NCI-H2107 treated with DMSO at 0.1 percent for 48 hours (cell line): Measurements from ENCODE around the gene TSFM.
"Not testable (repeated sequence)": the region's sequence is repeated elsewhere in the genome, so short reads cannot be mapped to it uniquely, and the experiment has no call there.

Experiments
- DNase-seq: peaks from one replicate; lab custom pipeline; 2025; ENCODE audit not compliant: unreplicated experiment; lab: John Stamatoyannopoulos, UW

The TSFM gene

DNA sequence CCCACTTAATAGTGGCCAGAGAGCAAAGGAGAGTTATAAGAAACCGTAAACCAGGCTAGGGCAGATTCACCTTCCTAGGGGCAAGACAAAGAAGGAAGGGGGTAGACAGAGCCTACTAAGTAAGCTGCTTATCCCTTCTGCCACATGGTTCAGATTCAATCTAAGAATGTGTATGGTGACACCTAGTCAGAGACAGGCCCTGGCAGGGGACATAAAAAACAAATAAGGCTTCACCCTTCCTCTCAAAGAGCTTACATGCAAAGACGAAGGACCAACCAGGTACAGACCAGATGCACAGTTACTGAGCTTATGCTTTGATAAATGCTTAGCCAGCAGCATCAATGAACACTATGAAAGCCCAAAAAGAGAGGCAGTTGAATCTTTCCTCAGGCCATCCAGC, 20.1 kb upstream of the TSFM start:
- DNase-seq: no peak

DNA sequence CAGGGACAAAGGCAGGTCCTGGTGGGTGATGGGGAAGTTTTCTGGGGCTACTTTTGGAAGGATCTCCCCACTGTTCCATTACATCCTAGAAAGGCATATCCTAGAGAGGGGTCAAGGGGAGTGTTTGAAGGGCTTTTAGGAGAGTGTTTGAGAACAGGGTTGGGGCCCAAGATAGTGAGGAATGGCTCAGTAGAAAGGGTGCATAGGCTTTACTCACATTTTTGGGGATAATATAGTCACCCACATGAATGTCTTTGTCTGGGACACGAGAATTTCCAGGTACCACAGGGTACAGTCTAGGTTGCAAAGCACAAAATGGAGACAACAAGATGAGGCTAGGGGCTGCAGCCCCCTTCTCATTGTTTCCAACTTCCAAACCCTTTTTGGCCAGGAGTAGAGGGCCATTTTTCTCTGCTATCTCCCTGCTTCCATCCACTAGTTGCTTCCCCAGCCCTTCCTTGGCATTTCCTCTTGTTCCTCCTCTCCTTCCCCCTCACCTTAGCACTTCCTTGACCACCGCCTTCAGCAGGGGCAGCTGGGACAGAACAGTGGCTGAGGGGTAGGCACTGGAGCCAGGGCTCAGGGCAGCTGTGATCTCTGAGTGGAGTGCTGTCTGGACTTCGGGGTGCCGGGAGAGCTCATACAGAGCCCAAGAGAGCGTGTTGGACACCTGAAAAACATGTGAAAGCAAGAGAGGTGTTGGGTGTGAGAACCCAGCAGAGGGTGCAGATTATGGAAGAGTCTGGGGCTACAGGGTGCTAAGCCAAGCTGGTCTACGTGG, 18.5 kb upstream of the TSFM start:
- DNase-seq: no peak

DNA sequence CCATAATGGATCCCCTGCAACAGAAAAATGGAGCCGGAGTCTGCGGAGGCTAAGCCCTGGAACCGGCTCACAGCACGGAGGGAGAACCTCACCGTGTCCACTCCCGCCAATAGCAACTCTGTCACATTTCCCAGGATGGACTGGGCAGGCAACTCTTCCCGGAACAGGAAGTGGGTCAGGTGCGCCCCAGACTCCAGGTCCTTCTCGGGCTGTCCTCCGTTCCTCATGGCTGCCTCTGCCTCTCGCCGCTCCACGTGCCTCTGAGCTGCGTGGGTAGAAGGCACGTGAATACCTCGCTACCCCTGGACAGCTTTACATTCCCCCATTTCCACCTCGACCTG, 18.0 kb upstream of the TSFM start:
- no peak for DNase-seq

DNA sequence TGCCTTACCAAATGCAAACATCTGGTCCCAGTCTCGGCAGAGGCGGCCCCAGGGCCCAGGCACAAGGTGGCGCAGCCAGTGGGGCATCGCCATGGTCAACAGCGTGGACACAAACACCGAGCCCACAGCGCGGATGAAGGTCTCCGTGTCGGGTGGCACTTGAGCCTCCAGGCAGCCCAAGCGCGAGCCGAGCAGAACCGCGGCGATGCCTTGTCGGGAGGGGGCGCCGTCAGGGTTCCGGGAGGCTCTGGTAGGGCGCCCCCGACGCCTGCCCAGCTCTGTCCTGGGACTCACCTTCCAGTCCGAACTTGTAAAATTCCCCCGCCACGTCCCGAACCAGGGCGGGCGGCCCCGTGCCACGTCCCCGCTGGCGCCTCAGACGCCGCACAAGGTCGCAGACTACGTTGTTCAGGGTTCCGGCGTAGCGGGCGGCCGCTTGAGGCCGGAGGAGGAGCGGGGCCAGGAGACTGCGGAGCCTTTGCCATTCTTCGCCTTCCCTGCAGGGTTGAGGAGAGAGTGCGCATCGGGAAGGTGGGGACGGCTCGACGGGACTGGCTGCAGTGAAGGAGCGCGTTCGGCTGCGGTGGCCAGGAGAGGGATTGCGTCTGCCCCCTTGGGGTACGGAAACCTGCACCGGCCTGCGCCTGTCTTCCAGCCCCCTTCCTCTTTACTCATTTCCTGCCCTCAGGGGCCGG, 17.4 kb upstream of the TSFM start:
- DNase-seq: no peak

DNA sequence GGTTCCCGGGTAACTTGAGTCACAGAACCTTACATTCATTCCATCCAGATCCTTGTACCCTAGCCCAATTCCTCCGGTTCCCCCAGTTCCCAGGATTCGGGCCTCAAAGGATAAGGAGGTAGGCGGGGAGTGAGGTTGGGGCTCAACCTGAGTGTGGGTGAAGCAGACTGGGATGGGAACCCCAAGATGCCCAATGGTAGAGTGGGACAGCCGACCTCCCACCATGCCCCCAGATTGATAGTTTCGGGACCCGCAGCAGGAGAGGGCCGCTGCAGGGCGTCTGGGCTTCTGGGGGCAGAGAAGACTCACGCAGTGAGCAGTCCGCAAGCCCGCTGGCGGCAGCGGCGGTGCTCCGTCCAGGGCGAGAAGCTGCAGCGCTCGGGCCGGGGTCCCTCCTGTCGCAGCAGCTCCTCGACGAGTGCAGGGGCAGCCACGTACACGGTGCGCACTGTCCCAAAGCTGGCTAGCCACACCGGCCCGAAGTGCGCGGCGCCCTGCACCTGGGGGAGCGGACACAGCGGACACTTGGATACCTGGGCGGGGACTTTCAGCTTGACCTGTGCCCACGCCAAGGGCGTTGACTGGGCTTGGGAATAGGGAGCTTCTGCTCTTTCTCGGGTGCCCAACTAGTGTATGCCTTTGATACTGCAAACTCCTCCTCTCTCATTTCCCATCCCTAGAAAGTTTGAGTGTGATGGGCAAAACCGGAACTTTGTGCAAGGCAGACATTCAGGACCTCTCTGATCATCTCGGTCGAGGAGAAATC, 16.7 kb upstream of the TSFM start:
- DNase-seq: no peak

DNA sequence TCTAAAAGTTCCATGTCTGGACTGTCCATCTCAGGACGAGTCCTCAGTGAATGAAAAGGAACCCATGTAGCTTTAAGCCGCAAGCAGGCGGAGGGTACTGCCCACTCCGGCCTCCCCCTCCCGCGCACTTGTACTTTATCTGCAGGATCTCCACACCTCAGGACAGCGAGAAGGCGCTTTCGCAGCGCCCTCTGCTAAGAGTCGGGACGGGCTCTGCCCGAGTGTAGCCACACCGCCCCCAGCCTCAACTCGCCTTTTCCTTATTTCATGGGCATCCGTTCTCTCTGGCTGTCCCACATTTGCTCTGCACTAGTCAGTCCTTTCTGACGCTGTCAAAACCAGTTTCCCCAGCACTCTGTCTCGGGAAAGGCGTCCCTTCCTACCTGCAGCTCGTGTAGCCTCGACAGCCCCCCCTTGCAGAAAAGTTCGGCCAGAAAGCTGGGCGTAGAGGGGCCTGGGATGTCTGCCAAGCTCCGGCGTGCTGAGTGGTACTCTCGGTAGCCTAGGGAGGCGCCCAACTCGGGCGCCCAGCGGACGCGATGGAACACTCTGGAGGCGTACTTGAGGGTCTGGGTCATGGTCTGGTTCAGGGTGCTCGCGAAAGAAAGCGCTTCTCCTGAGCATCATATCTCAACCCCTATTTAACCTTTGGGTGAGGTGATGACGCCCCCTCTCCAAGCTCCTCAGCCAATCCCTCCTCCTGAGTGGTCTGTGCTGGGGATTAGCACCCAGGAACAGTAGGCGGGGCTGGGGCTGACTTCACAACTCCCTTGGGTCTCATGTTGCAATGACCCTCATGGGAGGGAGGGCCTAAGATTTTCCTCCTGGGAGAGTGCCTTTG, 15.9 kb upstream of the TSFM start, which contains the start of gene CYP27B1:
Gene CYP27B1 (minus strand): TSS at position 615 of the 841 bp plus-strand sequence. CDS start 37 bp downstream, at position 578.
- peak; percentile 75 for DNase-seq

DNA sequence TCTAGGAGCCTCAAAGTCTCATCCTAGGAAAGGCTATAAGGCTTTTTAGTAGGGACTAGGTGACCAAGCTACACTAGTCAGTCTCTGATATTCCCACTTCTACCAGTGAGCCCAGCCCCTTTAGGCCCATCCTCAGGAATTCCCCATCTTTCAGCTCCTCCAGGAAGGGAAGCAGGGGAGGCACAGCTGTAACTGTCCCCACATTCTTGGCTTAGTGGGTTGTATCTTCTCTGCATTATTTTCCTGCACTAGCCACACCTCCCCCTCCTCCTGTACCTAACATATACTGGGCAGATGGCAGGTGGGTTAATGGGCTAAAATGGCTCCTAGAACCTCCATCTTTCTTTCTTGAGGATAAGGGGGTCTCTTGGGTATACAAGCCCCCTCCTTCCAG, 15.3 kb upstream of the TSFM start:
- no peak for DNase-seq

DNA sequence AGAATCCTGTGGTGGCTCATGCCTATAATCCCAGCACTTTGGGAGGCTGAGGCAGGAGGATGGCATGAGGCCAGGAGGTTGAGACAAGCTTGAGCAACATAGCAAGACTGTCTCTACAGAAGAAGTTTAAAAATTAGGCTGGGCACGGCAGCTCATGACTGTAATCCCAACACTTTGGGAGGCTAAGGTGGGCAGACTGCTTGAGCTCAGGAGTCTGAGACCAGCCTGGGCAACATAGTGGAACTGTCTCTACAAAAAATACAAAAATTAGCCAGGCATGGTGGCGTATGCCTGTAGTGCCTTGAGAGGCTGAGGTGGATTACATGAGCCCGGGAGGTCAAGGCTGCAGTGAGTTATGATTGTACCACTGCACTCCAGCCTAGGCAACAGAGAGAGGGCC, 14.7 kb upstream of the TSFM start:
- no peak for DNase-seq

DNA sequence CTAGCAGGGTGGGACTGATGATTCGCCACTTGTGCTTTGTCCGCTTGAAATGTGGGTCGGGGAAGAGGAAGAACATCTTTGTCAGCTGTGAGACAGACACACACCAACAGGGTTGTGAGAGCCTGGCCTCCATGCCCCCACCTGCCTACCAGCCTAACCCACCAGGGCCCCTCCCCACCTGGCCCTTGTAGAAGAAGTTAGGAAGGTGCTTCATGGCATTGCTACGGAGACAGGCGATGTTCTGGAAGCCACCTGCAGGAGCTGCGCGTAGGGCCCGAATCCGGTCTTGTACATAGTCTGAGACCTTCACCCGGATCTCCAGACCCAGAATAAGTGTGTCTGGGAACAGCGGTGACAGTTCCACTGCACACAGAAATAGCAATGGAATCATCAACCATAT, 13.0 kb upstream of the TSFM start:
- no peak for DNase-seq

DNA sequence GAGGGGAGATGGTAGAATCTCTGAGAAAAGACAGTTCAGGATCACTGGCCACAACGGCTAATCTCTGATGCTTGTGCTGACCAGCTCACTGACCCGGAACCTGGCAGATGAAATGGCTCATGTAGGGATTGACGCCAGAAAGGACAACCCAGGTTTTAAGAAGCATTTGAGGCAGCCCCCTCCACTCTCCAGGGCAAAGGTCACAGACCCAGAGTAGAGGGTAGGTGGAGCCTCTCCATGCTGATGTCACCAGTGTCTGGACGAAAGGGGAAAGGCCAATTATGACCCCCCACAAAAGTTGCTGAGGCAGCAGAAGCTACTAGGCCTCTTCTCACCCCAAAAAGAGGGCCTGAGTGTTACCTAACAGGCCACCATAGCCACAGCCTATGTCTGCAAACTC, 11.9 kb upstream of the TSFM start:
- no peak for DNase-seq

DNA sequence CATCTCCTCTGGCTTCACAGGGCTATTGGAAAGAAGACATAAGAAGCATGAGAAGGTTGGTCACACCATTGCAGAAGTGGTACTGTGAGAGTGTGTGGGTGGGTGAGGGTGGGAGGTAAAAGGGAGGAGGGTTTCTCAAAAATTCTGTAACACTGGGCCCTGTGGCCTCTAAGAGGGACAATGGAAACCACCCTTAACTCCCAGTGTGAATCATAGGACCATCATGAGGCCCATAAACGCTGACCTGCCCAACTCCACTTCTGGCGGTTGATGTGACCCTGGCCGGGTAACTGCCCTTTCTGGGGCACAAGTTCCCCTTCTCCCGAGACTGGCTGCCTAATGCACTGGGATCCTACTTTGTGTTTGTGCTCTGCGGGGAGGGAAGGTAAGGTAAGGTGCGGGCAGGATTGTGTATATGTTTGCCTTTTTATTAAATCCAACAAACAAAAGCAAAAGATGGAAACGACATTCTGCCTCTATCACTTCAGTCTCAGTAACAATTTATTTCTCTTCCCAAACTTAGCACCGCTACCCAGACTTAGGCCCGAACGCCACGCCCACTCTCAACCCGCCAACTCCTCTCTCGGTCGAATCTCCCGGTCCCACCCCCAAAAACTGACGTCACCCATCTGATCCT, 11.2 kb upstream of the TSFM start:
- peak; percentile 91 for DNase-seq

DNA sequence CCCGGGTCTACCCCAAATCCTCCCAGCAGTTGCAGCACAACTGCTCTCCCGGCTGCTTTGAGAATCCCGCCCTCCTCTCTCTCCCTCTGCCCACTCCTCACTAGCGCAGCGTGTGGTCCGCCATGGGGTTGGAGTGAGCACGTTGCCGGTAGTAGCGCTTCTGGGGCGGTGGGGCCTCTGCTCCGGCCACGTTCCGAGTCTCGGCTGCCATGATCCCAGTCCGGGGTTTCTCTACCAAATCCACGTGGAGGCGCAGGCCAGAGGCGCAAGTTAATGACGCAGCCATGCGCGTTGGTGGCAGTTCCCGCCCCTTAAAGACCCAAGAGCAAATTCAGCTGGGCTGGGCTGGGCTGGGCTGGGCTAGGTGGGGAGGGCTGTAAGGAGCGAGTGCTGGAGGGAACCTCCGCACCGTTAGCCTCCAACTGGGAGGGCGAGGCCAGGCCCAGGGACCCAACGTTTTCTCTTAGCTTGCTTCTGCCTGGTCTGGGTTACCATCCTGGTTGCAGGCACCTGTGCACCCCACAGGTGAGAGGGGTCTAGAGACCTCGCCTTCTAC, 10.6 kb upstream of the TSFM start, which contains the start of gene METTL1:
Gene METTL1 (minus strand): TSS at position 233 of the 556 bp plus-strand sequence. CDS start 22 bp downstream, at position 211.
- DNase-seq: peak; percentile 91

DNA sequence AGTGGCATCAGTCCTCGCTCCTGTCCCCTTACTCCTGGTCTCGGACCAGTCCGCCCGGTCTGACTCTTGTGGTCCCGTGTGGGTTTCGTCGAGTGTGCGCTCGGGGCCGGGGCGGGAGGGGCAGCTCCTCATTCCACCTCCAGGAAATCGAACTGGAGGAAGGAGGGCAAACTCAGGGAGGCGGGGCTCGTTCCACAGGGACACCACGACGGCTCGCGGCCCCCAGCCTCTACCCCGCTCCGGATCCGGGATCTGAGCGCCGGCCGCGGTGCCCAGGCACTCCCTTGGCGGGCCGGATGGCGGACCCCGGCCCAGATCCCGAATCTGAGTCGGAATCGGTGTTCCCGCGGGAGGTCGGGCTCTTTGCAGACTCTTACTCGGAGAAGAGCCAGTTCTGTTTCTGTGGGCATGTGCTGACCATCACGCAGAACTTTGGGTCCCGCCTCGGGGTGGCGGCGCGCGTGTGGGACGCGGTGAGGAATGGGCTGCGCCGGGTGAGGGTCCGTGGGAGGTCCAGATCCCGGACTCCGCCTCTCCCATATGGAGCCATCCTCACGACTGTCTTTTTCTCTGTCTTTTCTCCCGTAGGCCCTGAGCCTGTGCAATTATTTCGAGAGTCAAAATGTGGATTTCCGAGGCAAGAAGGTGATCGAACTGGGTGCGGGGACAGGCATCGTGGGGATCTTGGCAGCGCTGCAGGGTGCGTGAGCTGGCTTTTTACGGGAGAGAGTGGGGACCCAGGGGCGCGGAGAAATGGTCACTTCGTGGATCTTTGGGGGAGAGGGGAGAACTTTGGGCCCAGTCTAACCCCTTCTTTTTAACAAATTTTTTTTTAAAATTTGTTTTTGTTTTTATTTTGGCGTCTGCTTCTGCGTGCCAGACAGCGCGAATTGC, 9.9 kb upstream of the TSFM start, which contains the start of gene EEF1AKMT3:
Gene EEF1AKMT3 (plus strand): TSS at position 186 of the 894 bp plus-strand sequence. CDS start 111 bp downstream, at position 297.
- DNase-seq: no peak

DNA sequence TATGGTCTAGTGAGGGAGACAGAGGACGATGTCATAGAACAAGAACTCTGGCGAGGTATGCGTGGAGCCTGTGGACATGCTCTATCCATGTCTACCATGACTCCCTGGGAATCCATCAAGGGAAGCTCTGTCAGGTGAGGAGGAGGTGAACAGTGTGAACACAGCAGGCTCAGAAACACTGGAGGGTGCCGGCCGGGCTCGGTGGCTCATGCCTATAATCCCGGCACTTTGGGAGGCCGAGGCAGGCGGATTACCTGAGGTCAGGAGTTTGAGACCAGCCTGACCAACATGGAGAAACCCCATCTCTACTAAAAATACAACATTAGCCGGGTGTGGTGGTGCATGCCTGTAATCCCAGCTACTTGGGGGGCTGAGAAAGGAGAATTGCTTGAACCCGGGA, 8.0 kb upstream of the TSFM start:
- not testable (repeated sequence) for DNase-seq

DNA sequence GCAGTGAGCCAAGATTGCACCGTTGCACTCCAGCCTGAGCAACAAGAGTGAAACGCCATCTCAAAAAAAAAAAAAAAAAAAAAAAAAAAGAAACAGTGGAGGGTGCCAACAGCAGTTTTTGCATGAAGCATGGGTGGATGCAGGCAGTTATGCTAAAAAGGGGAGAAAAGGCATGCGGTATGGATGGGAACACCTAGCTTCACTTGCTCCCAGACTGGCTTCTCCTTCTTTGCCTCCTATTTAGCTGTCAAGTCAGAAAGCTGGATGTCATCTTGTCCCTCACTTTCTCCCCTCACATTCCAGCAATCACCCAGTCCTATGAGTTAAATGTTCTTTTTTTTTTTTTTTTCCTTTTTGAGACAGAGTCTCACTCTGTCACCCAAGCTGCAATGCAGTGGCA, 7.5 kb upstream of the TSFM start:
- no peak for DNase-seq

DNA sequence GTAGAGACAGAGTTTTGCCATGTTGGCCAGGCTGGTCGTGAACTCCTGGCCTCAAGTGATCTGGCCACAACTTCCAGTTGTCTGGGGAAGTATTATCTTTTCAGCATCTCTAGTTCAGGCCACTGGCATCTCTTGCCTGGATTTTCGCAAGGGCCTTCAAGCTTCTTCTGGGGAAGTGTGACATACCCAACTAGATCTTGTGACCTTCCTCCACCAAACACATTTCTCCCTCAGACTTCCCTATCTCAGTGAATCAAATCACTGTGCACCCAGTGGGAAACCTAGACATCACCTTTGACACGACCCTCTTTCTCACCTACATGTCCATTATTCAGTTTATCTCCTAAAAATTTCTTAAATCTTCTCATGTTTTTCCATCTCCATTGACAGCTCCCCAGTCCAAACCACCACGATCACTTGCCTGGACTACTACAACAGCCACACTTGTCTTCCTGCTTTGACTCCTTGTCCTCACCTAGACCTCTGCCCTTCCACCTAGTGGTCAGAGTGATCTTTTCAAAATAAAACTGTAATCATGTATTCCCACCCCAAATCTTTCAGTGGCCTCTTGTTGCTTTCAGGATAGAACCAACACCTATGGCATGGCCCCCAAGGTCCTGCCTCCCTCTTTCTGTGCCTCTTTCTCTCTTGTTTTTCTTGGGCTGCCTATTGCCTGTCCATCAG, 6.9 kb upstream of the TSFM start:
- DNase-seq: no peak

DNA sequence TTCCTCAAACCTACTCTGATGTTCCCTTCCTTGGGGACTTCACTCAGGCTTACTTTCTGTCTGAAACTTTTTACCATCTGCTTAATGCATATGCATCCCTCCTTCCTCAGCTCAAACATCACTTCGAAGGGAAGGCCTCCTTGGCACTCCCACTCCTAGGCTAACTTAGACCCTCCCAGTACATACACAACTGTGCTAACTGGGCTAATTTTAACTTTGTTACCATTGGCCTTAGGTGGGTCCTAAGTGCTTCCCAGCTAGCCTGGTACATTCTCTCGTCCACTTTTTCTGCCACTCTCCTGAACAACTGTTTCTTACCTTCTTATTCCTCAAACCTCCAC, 6.4 kb upstream of the TSFM start:
- DNase-seq: no peak

DNA sequence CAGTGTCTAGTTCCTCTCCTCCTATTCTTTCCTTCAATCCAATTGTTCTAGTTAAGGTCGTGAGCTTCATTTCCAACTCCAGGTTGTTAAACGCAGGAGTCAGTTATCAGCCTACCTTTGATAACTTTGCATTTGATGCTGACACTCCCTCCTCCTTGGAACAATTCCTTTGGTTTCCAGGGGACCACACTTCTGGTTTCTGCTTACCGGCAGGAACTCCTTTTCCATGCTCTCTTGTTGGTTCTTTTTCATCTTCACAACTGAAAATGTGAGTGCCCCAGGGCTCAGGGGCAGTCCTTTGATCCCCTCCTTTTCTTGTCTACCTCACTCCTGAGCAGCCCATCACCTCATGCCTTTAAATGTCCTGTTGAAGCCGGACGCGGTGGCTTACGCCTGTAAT, 5.2 kb upstream of the TSFM start:
- no peak for DNase-seq

DNA sequence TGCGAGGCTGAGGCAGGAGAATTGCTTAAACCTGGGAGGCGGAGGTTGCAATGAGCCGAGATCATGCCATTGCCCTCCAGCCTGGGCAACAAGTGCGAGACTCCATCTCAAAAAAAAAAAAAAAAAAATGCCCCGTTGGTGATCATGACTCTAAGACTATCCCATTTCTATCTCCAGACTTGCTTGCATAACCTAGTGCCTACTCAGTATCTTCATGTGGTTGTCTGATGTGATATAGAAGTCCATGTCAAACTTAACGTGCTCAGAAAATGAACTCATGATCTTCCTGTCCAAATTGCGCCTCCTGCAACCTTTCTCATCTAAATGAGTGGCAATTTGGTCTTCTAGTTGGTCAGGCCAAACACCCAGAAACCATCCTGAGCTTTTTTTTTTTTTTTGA, 4.7 kb upstream of the TSFM start:
- no peak for DNase-seq
